ENCODE results near the gene ABCB8.

ABCB8 gene

GRCh38 chr7:151088856-151089699 lies 60.8 kb downstream of the ABCB8 start:
- H3K4me3 ChIP-seq (ENCODE audit: control insufficient read depth, low read depth, low read length) = peak overlapping the region; percentile 91
- TF ChIP-seq CTCF (IDR thresholded peaks at IDR 0.05; ENCODE audit: control insufficient read depth, insufficient read depth, low read depth, low read length, missing control alignments) = no peak
- no peak for DNase-seq (ENCODE audit: low read depth)

GRCh38 chr7:151089893-151090730 lies 61.9 kb downstream of the ABCB8 start:
- no peak for TF ChIP-seq CTCF (IDR thresholded peaks at IDR 0.05; ENCODE audit: control insufficient read depth, insufficient read depth, low read depth, low read length, missing control alignments)
- H3K4me3 ChIP-seq (ENCODE audit: control insufficient read depth, low read depth, low read length) = no peak overlapping the region
- no peak for DNase-seq (ENCODE audit: low read depth)

GRCh38 chr7:151091003-151091402 lies 62.8 kb downstream of the ABCB8 start:
- no peak for TF ChIP-seq CTCF (IDR thresholded peaks at IDR 0.05; ENCODE audit: control insufficient read depth, insufficient read depth, low read depth, low read length, missing control alignments)
- no peak overlapping the region for H3K4me3 ChIP-seq (ENCODE audit: control insufficient read depth, low read depth, low read length)
- DNase-seq (ENCODE audit: low read depth) = no peak

GRCh38 chr7:151091431-151091830 lies 63.2 kb downstream of the ABCB8 start:
- TF ChIP-seq CTCF (IDR thresholded peaks at IDR 0.05; ENCODE audit: control insufficient read depth, insufficient read depth, low read depth, low read length, missing control alignments) = peak; percentile 56
- no peak for DNase-seq (ENCODE audit: low read depth)
- H3K4me3 ChIP-seq (ENCODE audit: control insufficient read depth, low read depth, low read length) = no peak overlapping the region

GRCh38 chr7:151091988-151092387 lies 63.7 kb downstream of the ABCB8 start:
- TF ChIP-seq CTCF (IDR thresholded peaks at IDR 0.05; ENCODE audit: control insufficient read depth, insufficient read depth, low read depth, low read length, missing control alignments) = no peak
- DNase-seq (ENCODE audit: low read depth) = no peak
- no peak overlapping the region for H3K4me3 ChIP-seq (ENCODE audit: control insufficient read depth, low read depth, low read length)

GRCh38 chr7:151093748-151094147 lies 65.5 kb downstream of the ABCB8 start:
- H3K4me3 ChIP-seq (ENCODE audit: control insufficient read depth, low read depth, low read length) = no peak overlapping the region
- TF ChIP-seq CTCF (IDR thresholded peaks at IDR 0.05; ENCODE audit: control insufficient read depth, insufficient read depth, low read depth, low read length, missing control alignments) = no peak
- no peak for DNase-seq (ENCODE audit: low read depth)
